COLO668 (cell line): ENCODE results near the gene SCNN1B.

Experiments
- DNase-seq: peaks from one replicate; lab custom pipeline; 2025; ENCODE audit not compliant: unreplicated experiment; lab: John Stamatoyannopoulos, UW

SCNN1B gene

DNA sequence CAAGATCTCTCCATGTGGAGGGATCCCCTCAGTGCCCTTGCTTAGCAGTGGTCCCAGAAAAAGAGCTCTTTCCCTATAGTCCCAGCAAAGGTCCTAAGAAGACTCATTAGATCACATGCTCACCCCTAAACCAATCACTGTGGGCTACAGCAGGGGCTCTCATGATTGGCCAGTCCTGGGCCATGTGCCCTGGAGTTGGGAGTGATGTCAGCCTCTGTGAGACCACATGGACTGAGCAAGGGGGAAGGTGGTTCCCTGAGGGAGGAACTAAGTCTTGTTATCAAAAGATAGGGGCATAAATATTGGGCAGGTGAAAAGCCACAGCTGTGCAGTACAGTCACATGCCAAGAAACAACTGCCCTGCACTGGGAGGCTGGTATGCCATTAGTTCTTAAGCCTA lies 51.3 kb downstream of the SCNN1B start:
- no peak for DNase-seq

- no peak for DNase-seq
These were observed 52.1 kb downstream of the SCNN1B start for GRCh38 chr16:23354246-23354645.

GRCh38 chr16:23355106-23355670 lies 53.1 kb downstream of the SCNN1B start:
- DNase-seq = no peak

DNA sequence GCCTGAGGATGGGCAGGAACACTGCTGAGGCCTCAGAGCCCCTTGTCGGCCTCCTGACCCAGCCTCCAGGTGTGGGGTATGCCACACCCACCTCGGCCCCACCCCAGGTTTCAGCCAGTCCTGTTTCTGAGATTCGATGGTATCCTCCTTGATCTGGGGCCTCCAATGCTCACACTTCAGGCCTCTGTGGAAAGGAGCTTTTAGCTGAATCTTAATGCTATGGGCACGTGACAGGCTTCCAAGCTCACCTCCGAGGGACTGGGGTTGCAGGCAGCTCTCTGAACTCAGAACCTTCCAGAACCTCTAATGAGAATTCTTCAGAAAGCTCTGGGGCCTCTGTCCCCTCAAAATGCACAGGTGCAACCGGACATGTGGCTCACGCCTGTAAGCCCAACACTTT lies 54.8 kb downstream of the SCNN1B start:
- no peak for DNase-seq

GRCh38 chr16:23357761-23358290 lies 55.7 kb downstream of the SCNN1B start:
- peak; percentile 67 for DNase-seq

GRCh38 chr16:23359092-23359760 lies 57.1 kb downstream of the SCNN1B start:
- DNase-seq = no peak

GRCh38 chr16:23362460-23363317 lies 60.6 kb downstream of the SCNN1B start:
- peak; percentile 80 for DNase-seq

DNA sequence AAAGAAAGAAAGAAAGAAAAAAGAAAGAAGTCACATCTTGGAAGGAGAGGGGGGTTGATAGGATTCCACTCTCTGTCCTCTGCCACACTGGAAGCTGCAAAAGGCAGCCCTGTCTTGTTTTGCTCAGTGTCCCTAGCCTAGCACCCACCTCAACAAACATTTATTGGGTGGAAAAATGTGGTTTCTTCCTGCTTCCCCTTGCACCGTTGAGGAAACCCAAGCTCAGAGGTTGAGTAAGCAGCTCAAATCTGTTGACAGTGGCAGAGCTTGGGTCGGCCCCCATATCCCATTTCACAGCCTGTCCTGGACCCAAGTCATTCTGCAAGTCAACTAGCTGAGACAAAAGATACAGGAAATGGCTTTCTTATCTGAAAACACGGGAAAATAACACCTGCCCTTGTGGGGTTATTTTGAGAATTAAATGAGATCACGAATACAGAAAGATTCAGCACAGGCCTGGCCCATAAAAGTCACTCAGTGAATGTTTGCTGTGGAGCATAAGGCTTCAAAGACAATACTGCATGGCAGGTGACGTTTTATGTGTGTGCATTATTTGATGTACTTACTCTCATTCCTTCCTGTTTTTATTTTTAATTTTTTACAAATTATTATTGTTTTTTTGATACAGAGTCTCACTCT lies 63.6 kb downstream of the SCNN1B start:
- DNase-seq = peak; percentile 43

DNA sequence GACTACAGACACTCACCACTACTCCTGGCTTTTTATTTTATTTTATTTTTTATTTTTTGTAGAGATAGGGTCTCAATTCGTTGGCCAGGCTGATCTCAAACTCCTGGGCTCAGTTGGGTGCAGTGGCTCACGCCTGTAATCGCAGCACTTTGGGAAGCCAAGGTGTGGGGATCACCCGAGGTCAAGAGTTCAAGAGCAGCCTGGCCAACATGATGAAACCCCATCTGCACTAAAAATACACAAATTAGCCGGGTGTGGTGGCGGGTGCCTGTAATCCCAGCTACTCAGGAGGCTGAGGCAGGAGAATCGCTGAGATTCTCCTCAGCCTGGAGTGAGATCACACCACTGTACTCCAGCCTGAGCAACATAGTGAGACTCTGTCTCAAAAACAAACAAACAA lies 64.2 kb downstream of the SCNN1B start:
- peak; percentile 12 for DNase-seq

DNA sequence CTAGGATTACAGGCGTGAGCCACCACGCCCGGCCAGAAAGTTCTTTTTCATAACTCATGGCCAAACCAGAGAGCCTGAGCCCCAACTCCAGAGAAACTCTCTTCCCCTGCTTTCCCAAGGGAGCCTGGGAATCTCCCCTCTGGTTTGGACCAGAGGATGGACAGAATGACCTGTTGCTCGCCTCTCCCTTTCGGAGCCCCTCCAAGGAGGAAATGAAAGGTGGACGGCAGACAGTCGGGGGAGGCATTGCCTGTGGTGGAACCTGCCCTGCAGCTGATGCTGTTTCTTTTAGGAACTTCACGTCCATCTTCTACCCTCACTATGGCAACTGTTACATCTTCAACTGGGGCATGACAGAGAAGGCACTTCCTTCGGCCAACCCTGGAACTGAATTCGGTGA lies 65.5 kb downstream of the SCNN1B start:
- no peak for DNase-seq

- DNase-seq = no peak
These were observed 65.9 kb downstream of the SCNN1B start for GRCh38 chr16:23367988-23368387.

DNA sequence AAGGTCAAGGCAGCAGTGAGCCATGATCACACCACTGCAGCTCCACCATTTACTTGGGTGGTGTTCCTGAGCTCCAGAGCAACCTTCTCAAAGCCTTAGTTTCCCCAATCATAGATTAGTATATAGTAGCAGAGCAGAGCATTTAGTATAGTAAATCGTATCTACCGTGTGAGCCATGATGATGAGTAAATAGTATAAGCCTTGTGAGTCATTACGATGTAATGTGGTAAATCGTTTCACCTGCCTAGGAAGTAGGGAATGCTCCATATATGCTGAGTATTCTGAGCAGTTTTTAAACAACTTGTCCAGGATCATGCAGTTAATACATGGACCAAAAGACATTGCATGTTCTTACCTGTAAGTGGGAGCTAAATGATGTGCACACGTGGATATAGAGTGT lies 66.4 kb downstream of the SCNN1B start:
- DNase-seq = no peak

DNA sequence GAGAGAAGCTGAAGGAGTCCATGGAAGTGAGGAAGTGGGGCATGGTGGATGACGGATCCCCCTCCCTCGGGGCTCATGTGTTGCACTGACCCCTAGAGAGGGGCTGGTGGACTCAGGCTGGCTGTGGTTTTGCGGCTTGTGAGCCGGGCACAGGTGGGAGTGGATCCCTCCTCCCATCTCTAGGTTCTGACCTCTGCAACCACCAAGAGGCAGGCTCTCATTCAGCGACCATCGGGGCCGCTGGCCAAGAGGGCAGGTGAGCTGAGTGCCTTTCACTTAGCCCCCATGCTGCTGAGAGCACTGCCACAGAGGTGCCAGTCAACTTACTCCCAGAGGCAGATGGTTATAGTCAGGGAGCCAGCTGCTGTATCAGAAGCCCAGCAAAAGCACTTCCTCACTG lies 67.3 kb downstream of the SCNN1B start:
- DNase-seq = no peak

DNA sequence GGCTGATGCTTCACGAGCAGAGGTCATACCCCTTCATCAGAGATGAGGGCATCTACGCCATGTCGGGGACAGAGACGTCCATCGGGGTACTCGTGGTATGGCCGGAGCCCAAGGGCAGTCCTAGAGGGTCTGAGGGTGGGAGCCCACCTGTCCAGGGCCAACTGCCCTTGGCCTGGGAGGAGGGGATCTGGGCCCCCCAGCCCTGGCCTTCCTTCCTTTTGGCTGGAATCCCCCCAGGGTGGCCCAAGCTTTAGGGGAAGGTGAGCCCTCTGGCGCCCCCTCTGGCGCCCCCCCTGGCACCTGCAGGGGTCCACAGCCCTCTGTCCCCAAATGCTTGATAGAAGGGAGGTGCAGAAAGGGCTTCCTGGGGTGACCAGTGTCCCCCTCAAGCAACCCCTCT lies 69.3 kb downstream of the SCNN1B start:
- no peak for DNase-seq

DNA sequence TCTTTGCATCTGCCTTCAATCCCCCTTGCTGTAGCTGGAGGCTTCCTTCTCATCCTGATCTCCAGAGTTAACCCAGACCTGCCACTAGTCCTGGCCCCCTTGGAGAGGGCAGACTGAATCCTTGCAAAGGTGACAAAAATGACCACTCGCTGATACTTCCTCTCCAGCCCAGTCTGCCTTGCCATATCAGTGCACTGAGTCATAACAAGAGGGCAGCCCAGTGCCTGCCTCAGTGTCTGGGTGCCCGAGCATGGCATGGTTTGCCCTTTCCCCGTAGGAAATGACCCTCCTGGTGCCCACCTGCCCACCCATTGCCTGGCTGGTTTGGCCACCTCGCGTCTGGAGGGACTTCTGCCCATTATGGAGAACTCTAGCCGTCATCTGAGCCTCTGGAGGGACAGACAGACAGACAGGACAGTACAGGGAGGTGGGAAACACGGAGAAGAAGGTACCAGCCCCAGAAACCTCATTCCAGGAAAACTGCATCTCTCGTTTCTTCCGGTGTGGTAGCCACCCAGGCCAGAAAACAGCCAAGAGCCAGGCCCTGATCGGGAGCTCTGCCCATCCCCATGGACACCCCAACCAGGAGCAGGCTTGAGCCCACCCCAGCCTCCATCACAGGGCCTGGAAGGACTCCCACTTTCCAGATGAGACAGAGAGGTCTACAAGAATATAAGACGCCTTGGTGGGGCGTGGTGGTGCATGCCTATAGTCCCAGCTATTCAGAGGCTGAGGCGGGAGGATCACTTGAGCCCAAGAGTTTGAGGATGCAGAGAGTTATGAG lies 71.5 kb downstream of the SCNN1B start:
- DNase-seq = no peak

DNA sequence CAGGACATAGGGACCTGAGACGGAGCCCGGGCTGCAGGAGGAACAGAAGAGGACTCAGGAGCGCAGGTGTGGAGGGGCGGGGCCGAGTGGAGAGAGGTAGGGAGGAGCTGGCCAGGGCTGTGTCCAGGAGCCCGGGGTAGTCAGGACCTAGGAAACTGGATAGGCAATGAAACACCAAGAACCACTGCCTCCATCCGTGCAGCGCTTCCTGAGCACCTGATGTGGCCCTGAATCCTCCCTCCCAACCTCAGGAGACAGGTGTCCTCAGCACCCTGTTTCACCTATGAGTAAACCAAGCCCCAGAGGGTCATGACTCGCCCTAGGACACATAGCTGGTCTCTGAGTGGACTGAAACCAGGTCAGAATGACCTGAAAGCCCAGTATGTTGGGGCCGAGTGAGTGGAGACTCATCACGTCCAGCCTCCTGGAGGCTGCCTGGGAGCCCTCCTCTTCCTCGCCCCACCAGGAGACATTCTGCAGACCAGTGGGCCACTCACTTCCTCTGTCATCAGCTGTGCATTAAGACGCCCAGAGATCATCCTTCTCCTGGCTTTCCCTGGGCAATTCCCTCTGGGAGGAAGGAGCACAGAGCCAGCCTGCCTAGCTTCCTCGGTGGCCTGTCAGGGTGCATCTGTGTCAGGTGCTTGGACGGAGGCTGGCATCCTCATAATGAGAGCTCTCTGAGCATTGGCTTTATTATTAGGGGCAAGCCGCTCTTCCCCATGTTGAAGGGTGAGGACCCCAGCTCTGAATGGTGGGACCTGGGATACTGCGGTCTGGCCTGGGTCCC lies 72.8 kb downstream of the SCNN1B start:
- peak; percentile 59 for DNase-seq

GRCh38 chr16:23375643-23376042 lies 73.5 kb downstream of the SCNN1B start:
- no peak for DNase-seq

GRCh38 chr16:23377071-23377931 lies 75.2 kb downstream of the SCNN1B start:
- no peak for DNase-seq

GRCh38 chr16:23378256-23378655 lies 76.2 kb downstream of the SCNN1B start:
- DNase-seq = no peak
